Epithelial cell of proximal tubule (primary cell): ENCODE results near the gene NXT1. TPM values are rescaled to one million over a fixed set of nuclear protein-coding genes. Genes with fewer than 3 reads are reported as not detected.

Source experiments
- DNase-seq: peaks from one replicate; pipeline ENCODE4 v3.0.0-alpha.2; 2011; ENCODE audit warnings: low read depth
- H3K4me3 ChIP-seq: 2 replicates; pipeline ENCODE4 v1.5.1; 2011; ENCODE audit warnings: low read depth, mild to moderate bottlenecking, low read length
- CTCF ChIP-seq: conservative IDR thresholded peaks from 2 replicates; pipeline ENCODE4 v1.5.1; 2012; ENCODE audit warnings: low read depth, mild to moderate bottlenecking, low read length
- total RNA-seq: library from RNA; depleted of rRNA; stranded (reverse); fragments of >200 nt; gene quantifications from 2 replicates; pipeline ENCODE4 v1.2.3, GENCODE V29; 2015

The NXT1 gene
- total RNA-seq, 1 donor from 2014 or later, result 47.0 TPM

GRCh38 chr20:23381876-23382275 is 31.3 kb downstream of the NXT1 start:
- no peak overlapping the region for H3K4me3 ChIP-seq
- TF ChIP-seq CTCF, result no peak
- DNase-seq, result no peak

- no peak for DNase-seq
- no peak for TF ChIP-seq CTCF
- no peak overlapping the region for H3K4me3 ChIP-seq
Observed at GRCh38 chr20:23386304-23387117, 35.9 kb downstream of the NXT1 start.

GRCh38 chr20:23387118-23387443 is 36.5 kb downstream of the NXT1 start:
- TF ChIP-seq CTCF, result no peak

GRCh38 chr20:23390091-23390774 is 39.6 kb downstream of the NXT1 start:
- TF ChIP-seq CTCF, result no peak
- no peak overlapping the region for H3K4me3 ChIP-seq
- DNase-seq, result no peak

More at GRCh38 chr20:23387118-23387443, 36.5 kb downstream of the NXT1 start:
- H3K4me3 ChIP-seq, result no peak overlapping the region
- no peak for DNase-seq

- no peak for DNase-seq
- H3K4me3 ChIP-seq, result no peak overlapping the region
- no peak for TF ChIP-seq CTCF
Observed at GRCh38 chr20:23391707-23392310, 41.2 kb downstream of the NXT1 start.

- H3K4me3 ChIP-seq, result no peak overlapping the region
- no peak for DNase-seq
- TF ChIP-seq CTCF, result no peak
Observed at GRCh38 chr20:23393996-23394775, 43.6 kb downstream of the NXT1 start.
